Stimulated activated CD8-positive, alpha-beta memory T cell treated with anti-CD3 and anti-CD28 coated beads, Interleukin-2, amount 100 ng/mL, for 48 hours (primary cell): ENCODE measurements around the gene PHF19.

ENCODE experiments used
- DNase-seq, 2 donors: peaks; one replicate each; pipeline ENCODE4 v3.0.0-alpha.2; 2020; ENCODE audit warnings: low read depth in 2 of 2

PHF19 gene

DNA sequence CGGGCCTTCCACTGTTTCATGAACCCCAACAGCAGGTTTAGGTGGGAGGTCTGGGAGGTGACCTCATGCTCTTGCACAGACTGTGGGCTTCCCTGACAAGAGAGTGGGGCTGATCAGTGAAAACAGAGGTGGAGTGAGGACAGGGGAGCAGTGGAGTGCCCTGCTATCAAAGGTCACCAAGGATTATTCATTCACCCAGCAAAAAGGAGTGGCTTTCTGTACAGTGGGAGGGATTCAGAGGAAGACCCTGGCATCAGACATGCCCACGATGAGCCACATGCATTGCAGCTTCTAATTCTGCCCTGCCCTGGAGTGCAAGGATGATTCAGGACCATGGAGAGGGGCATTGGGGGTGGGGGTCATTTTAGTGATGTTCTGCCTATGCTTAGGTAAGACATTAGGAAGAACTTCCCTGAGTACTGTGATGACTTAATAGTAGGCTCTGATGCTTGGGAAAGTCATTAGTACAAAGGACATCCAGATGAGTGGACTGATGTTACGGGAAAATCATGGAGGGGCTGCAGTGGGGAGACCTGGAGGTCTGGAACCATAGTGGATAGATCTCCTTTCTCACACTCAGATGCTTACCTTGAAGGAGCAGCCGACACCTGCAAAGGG, 36.8 kb upstream of the PHF19 start:
- no peak for DNase-seq

DNA sequence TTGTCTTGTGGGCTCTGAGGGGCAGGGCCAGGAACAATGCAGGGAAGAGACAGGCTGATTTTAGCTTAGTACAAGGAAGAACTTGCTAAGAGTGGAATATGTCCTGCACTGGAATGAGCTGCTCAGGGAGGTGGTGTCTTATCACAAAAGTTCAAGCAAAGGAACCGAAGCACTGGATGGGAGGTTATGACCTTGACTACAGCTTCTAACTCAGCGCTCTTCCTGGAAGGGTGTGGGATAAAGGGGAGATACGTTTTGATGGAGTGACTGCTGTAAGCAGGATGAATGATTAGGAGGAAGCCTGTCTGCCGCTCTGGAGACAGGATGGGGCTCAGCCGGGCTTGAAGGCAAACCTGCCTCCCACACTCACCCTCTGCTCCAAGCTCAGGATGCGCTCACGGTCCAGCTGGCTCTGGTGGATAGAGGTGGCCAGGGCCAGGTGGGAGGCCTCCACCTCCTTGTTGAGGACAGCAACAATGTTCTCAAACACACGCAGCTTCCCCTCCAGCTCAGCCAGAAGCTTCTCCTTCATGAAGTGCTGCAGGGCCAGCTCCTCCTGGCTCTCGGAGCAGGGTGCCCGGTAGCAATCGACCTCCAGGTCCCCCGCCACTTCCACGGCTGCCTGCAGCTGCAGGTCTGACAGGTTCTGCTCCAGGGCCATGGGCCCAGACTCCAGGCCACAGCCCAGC, 36.1 kb upstream of the PHF19 start:
- no peak for DNase-seq

DNA sequence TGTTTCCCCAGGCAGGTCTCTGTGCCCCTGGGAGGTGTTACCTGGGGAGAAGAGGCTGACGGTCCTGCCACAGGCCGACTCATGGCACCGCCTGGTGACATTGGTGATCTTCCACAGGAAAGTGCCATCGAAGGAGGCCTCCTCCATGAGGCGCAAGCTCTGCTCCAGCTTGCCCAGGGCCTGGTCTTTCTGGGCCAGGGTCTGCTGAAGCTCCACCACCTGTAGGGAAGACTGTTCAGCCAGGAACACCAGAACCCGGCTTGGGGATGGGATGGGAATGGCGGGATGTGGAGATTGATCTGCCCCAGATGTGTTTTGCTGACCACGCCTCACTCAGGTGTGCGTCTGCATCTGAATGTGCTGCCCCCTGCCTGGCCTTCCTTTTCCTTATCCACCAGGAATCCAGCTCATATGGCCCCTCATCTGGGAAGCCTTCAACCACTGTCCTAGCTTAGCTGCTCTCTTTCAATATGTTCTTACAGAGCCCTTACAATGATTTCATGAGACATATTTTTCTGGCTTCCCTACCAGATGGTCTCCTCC, 34.4 kb upstream of the PHF19 start:
- no peak for DNase-seq

DNA sequence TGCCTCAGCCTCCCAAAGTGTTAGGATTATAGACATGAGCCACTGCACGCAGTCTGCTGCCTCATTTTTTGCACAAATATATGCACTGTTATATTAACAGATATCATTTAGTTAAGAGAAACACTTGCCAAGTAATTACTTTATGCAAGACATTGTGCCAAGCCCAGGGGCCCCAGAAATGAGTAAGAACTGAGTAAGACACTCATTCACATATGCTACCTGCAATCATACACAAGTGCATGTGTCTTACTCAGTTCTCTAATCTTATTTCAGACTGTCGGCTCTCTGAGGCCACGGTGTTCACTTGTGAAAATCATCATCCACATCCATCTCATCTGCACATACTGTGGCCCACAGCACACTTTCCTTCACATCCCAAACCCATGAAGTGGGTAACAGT, 33.7 kb upstream of the PHF19 start:
- DNase-seq: no peak

DNA sequence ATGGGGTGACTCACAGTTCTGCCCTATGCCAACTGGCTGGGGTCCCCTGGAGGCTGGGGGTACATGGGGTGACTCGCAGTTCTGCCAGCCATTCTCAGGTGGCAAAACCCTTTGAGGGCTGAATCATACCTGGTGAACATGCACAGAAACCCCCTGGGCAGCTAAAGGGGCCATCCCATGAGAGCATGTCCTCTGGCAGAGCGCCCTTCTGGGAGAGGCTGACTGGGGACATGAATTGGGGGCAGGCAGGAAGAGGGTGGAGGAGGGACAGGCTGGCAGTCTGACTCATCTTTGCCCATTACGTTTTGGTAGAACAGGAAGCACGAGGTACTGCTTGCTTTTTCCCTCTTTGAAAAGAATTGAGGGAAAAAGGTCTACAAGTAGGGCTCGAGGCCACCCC, 32.9 kb upstream of the PHF19 start:
- no peak for DNase-seq

DNA sequence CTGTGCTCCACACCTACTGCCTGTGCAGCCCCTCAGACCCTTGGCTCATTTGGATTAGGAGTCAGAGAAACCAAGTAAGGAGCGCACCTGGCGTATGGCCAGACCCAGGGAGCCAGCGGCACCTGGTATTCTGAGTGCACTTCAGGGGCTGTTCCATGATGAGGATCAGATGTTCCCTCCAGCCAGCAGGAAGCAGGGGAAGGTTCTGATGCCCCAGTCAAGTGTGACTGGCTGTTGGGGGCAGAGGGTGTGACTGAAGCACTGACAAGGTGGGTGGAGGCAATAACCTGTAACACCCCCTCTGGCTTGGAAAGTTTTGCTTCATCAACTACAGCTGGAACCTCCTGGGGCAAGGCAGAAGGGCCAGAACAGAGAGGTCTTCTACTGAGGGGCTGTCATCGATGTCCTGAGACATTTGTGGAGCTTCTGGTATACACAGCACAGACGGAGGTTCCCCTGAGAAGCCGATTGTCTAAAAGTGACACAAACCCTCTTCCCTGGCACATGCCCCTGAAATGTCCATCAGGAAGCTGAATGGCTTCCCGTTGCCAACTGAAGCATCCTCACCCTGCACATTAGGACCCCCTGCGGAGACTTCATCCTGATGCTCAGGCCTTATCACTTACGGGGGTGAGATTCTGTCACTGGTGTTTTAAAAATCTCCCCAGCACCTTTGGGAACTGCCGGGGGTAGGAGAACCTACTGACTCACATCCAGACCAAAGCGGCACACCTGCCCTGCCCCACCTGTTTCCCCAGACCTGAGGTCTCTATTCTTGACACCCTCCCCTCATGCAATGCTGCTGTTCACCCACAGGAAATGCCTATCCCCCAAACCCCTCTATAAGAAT, 28.6 kb upstream of the PHF19 start:
- no peak for DNase-seq

DNA sequence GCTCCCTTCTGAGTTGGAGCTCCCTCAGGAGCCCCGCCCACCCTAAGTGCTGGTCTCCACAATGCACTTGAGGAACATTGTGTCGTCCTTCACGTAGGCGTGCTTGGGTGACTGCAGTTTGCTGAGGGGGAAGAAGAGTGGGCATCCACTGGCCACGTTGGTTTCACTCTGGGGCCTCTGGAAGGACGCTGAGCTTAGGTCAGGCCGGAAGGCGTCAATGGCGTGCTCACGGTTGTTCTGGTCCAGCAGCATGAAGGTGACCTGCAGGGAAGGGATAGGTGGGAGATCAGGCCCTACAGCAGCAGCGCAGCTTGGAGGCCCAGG, 28.0 kb upstream of the PHF19 start:
- no peak for DNase-seq

DNA sequence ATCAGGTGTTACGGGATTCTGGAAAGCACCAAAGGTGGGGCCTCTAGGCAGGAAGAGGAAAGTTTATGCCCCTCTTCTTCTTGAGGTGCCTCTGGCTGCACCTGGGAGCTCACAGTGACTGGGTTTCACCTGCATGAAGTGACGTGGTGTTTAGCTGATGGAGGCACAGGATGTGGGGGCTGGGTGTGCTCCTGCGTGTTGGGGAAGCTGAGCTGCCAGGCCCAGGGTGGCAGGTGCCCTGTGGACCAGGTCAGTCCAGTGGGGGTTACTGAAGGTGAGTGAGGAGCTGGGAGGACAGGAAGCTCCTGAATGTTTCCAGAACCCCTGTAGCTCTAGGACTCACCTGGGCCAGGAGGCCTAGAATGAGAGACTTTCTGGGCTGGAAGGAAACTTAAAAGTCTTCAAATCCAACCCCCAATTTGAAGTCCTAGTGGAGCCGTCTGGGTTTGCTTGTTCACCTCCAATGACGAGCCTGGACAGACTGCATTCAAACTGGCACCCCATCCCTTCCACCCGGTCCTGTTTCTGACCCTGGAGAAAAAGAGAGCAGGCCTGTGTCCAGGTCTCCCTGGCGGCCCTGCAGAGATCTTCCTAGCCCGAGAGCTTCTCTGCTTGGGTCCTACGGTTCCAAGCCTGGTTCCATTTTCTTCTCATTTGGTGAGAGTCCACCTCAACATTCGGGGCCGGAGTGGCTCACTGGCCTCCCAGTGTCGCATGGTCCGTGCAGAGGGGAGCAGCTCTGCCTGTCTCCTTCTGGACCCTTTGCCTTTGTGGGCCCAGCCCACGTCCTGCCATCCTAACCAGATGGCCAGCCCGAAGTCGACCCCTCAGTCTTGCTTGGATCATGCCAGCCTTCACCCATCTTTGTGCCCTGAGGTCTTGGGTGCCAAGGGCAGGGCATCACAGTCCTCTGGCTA, 27.3 kb upstream of the PHF19 start:
- DNase-seq: no peak

DNA sequence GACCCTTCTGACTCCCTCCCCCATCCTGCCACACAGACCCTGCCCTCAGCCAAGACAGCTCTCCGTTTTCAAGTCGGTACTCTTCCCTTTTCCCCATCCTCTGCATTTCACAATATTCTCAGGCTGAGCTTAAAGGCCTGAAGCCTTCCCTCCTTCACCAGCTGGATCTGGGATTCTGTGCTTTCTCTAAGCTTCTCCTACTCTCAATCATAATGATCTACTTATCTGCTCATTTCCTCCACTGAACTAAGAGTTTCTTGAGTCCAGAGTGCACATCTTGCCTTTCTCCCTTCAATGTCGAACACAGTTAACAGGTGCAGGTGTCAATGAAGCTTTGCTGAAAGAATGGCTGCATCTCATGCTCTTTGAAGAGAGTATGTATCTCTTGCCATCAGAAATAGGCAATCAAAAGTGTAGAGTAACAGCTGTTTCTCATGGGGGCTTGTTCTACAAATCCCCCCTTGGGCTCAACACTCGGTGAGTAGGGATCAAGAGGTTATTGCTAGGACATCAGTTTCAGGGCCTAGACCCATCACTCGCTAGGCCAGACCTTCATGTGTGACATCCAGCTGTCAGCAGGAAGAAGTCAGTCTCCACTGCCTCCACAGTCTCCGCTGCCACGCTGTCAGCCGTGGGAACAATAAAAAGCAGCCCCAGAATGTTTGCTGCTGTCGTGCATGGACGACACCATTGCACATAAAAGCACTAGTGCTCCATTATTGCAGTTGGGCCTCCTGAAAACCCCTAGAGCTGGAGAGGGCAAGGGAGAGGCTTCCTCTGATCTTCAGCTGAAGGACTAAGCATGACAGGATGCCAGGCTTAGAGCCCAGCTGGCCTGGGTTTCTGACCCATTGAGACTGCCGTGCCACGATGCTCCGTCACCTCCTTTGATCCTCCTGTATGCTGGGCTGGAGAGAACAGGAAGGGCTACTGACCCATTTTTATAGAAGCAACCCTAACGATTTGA, 25.9 kb upstream of the PHF19 start:
- DNase-seq: no peak

DNA sequence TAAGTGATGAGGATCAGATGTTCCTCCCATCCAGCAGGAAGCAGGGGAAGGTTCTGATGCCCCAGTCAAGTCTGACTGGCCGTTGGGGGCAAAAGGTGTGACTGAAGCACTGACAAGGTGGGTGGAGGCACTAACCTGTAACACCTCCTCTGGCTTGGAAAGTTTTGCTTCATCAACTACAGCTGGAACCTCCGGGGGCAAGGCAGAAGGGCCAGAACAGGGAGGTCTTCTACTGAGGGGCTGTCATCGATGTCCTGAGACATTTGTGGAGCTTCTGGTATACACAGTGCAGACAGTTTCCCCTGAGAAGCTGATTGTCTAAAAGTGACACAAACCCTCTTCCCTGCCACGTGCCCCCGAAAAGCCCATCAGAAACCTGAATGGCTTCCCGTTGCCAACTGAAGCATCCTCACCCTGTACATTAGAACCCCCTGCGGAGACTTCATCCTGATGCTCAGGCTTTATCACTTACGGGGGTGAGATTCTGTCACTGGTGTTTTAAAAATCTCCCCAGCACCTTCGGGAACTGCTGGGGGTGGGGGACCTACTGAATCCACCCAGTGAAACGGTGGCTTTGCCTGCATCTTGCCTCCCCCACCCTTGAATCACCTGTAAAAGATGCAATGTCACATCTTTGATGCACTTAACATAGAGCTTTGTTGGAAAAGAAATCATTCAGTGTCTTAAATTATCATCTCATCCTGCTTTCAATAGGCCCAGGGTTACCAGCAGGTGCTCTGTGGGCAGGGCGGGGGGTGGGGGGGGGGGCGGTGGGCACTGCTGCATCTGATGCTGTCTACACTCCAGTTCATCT, 25.0 kb upstream of the PHF19 start:
- DNase-seq: no peak

DNA sequence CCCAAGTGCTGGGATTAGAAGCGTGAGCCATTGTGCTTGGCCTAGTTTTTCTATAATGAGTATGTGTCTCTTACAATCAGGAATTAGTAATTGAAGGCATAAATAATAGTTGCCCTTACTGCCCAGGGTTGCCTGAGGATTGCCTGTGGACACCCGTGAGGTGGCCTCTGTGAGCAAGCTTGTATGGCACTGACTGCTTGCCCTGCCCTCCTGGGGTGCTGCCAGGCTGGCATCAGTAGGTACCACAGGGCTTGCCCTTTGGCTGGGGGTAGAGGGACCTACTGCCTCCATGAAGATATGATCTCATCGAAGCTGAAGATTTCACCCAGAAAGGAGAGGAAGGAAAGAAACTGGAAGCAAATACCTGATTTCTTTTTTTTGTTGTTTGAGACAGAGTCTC, 23.8 kb upstream of the PHF19 start:
- no peak for DNase-seq

DNA sequence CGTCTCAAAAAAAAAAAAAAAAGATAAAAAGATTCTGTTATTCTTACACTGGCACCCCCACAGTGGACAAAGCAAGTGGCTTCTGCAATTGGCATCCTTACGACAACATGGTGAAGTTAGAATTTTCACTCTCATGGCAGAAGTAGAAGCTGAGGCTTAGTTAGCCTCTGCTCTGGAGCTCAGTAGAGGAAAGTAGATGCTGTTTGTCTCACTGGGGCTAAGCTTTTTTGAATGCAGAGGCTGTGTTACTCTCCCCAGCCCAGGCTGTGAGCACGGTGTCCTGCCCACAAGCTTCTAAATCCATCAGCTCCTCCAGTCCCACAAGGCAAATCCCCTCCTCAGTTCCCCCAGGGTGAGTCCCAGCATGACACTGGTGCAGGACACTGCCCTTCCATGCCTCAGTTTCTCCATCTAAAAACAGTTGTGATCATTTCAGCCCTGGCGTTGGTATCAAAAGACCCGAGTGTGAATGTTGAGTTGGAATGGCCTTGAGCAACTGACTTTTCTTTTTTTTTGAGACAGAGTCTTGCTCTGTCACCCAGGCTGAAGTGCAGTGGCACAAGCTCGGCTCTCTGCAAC, 22.6 kb upstream of the PHF19 start:
- no peak for DNase-seq

DNA sequence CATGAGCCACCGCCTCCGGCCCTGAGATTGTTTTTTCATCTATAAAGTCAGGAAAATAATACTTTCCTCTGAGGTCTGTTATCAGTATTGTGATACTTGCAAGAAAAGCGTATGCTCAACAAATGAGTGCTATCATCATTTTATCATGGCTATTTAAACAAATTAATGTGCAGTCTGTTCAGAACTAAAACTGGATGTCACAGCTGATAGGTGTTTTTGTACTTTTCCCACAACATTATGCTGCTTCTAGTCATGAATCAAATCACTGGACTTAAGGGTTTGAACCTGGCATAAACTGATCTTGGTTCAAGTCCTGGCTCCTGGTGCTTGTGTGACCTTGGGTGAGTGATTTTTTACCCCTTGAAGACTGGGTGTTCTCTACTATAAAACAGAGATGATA, 21.4 kb upstream of the PHF19 start:
- no peak for DNase-seq

DNA sequence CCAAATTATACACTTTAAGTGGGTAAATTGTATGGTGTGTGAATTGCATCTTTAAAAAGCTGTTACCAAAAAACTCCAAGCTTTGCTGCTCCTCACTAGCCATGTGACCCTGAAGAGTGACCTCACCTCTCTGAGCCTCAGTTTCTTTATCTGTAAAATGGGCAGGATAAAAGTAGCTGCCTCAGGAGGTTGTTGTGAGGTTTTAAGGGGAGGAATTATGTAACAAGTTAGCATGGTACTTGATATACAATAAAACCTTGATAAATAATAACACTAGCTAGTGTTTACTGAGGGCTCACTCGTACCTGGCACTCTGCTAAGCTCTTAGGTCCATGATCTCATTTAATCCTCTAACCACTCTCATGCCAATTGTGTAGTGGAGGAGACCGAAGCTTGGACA, 19.0 kb upstream of the PHF19 start:
- DNase-seq: no peak

DNA sequence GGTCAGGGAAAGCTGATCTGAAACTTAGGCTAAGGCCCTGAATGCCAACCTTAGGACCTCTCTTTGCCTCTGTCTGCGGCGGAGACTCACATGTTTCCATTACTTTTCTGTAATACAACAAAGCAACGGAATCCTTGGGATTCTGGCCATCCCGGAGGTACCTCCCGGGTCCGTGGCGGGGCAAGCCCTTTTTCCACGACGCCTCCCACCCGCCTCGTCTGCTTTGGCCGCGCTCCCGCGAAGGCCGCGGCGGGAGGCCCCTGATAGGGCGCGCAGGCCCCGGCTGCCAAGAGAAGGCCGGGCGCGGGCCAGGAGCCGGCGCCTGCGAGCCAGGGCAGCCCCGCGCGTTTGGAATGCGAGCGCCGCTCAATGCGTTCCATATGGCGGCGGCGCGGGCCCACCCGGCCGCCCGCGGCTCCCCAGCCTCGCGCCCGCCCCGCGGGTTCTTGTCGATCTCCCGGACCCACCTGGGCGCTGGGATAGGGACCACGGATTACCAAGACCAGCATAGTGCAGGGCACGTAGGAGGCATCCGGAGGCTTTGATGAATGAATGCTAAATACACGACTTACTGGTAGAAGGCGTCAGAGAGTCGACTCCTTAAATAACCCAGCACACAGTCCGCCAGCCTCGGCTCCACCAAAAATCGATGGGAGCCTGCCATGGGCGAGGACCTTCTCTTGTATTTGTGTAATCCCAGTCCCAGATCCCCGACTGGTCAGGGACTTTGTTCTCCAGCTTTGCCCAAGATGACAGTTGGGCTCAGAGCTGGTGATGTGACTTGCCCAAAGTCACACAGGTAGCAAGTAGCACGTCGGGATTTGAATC, 17.5 kb upstream of the PHF19 start:
- DNase-seq: no peak

DNA sequence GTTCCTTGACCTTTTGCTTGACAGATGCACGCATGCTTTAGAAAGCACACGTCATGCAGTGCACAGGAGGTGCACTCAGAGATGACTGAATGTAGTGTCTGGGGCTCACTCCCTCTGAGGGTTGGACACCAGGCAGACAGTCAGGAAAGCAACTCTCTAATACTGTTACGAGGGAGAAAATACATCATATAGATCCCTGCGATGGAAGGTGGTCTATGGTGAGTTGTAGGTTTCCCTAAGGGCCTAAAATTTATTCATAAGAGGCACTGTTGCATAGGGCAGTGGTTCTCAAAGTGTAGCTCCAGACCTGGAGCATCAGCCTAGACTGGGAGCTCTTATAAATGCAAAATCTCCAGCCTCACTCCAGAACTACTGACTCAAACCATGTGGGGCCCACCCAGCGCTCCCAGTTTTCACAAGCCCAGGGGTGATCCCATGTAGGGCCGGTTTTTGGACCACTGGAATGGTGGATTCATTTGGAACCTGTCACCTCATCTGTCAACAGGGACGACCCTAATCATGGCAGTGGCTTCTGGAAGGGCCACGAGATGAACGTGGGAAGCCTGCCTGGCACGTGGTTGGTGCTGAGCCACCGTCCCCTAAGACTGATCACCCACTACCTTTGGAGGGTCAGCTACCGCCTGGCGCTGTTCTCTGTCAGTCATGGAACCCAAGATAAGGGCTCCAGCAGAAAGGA, 16.8 kb upstream of the PHF19 start:
- no peak for DNase-seq

DNA sequence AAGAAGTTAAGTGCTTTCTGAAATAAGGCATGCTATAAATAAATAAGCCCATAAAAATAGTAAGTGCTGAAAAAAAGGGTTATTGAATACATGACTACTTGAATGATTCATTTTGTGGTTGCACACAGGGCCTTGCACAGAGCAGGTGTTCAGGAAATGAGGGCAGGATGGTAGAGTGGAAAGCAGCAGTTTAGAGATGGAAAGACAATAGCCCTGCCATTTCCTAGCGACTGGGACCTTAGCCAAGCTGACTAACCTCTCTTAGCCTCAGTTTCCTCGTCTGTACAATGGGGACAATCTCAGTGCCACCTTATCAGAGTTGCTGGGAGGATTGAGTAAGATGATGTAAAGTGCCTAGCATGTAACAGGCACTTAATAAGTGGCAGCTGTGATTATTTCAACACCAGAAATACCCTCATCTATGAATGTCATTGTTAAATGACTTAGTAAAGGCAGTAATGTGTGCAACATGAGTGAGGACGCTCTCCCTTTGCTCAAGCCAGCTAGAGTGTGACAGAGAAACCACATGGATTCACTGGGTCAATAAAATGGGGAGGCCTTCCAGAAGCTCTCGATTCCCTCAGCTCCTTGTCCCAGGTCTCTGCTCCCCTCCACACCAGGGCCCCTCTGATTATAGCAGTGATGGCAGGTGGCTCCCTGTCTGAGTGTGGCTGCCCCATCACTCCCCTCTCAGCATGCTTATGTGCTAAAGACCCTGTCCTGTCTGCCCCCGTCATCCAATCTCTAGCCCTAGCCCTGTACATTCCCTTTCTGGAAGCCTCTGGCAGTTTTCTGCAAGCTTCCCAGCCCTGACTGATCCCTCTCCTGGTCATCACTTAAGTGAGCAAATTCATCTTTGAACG, 16.0 kb upstream of the PHF19 start:
- DNase-seq: no peak
